ENCODE measurements around the gene NRP1. TPM values are rescaled to one million over a fixed set of nuclear protein-coding genes. Genes with fewer than 3 reads are reported as not detected.
A peak's percentile ranks its signal among the peaks of the same experiment; 100 is the strongest.

NRP1 gene
- total RNA-seq, 1 donor from 2014 or later, result 208 TPM

GRCh38 chr10:33157103-33157502 is 177.4 kb downstream of the NRP1 start:
- TF ChIP-seq CTCF (IDR thresholded peaks at IDR 0.05), result no peak
- Mint-ChIP-seq H3K9me3 (ENCODE audit: unreplicated experiment) (peaks cover 7% of the 10 kb centered on the region), H3K27me3 (ENCODE audit: unreplicated experiment) (no peaks in the 10 kb centered on the region), H3K36me3 (ENCODE audit: unreplicated experiment) (no peaks in the 10 kb centered on the region), H3K4me1 (ENCODE audit: unreplicated experiment) (peaks cover 18% of the 10 kb centered on the region), H3K27ac (ENCODE audit: unreplicated experiment) (peak overlapping the region; percentile 6), H3K4me3 (ENCODE audit: unreplicated experiment) (no peak overlapping the region)
- no peak for DNase-seq (ENCODE audit: extremely low spot score, unreplicated experiment)

GRCh38 chr10:33155720-33156638 is 178.5 kb downstream of the NRP1 start:
- no peak overlapping the region for H3K4me3 Mint-ChIP-seq (ENCODE audit: unreplicated experiment)
- peaks cover 18% of the 10 kb centered on the region for H3K4me1 Mint-ChIP-seq (ENCODE audit: unreplicated experiment)
- no peaks in the 10 kb centered on the region for H3K36me3 Mint-ChIP-seq (ENCODE audit: unreplicated experiment)
- peaks cover 7% of the 10 kb centered on the region for H3K9me3 Mint-ChIP-seq (ENCODE audit: unreplicated experiment)
- TF ChIP-seq CTCF (IDR thresholded peaks at IDR 0.05), result peak; percentile 46
- no peak for DNase-seq (ENCODE audit: extremely low spot score, unreplicated experiment)
- no peak overlapping the region for H3K27ac Mint-ChIP-seq (ENCODE audit: unreplicated experiment)
- no peaks in the 10 kb centered on the region for H3K27me3 Mint-ChIP-seq (ENCODE audit: unreplicated experiment)

GRCh38 chr10:33154590-33154989 is 179.9 kb downstream of the NRP1 start:
- TF ChIP-seq CTCF (IDR thresholded peaks at IDR 0.05), result no peak
- Mint-ChIP-seq H3K27me3 (ENCODE audit: unreplicated experiment) (no peaks in the 10 kb centered on the region), H3K9me3 (ENCODE audit: unreplicated experiment) (peaks cover 7% of the 10 kb centered on the region), H3K4me3 (ENCODE audit: unreplicated experiment) (no peak overlapping the region), H3K36me3 (ENCODE audit: unreplicated experiment) (no peaks in the 10 kb centered on the region), H3K27ac (ENCODE audit: unreplicated experiment) (no peak overlapping the region), H3K4me1 (ENCODE audit: unreplicated experiment) (peaks cover 14% of the 10 kb centered on the region)
- no peak for DNase-seq (ENCODE audit: extremely low spot score, unreplicated experiment)

- Mint-ChIP-seq H3K27ac (ENCODE audit: unreplicated experiment) (no peak overlapping the region), H3K4me3 (ENCODE audit: unreplicated experiment) (no peak overlapping the region), H3K27me3 (ENCODE audit: unreplicated experiment) (no peaks in the 10 kb centered on the region), H3K4me1 (ENCODE audit: unreplicated experiment) (peaks cover 14% of the 10 kb centered on the region), H3K36me3 (ENCODE audit: unreplicated experiment) (no peaks in the 10 kb centered on the region), H3K9me3 (ENCODE audit: unreplicated experiment) (peaks cover 7% of the 10 kb centered on the region)
- no peak for DNase-seq (ENCODE audit: extremely low spot score, unreplicated experiment)
- no peak for TF ChIP-seq CTCF (IDR thresholded peaks at IDR 0.05)
Observed at GRCh38 chr10:33153968-33154327, 180.5 kb downstream of the NRP1 start.

- no peaks in the 10 kb centered on the region for H3K27me3 Mint-ChIP-seq (ENCODE audit: unreplicated experiment)
- peaks cover 7% of the 10 kb centered on the region for H3K9me3 Mint-ChIP-seq (ENCODE audit: unreplicated experiment)
- no peak for DNase-seq (ENCODE audit: extremely low spot score, unreplicated experiment)
- peaks cover 14% of the 10 kb centered on the region for H3K4me1 Mint-ChIP-seq (ENCODE audit: unreplicated experiment)
- no peak overlapping the region for H3K4me3 Mint-ChIP-seq (ENCODE audit: unreplicated experiment)
- H3K27ac Mint-ChIP-seq (ENCODE audit: unreplicated experiment), result no peak overlapping the region
- TF ChIP-seq CTCF (IDR thresholded peaks at IDR 0.05), result no peak
- H3K36me3 Mint-ChIP-seq (ENCODE audit: unreplicated experiment), result no peaks in the 10 kb centered on the region
Observed at GRCh38 chr10:33153251-33153967, 181.1 kb downstream of the NRP1 start.

All from osteocyte (in vitro differentiated cells).